Fibroblast of skin of right quadriceps (primary cell): ENCODE measurements around the gene FABP7.

ENCODE experiments used
- DNase-seq: peaks from one replicate; pipeline ENCODE4 v3.0.0-alpha.2; 2013

The FABP7 gene

DNA sequence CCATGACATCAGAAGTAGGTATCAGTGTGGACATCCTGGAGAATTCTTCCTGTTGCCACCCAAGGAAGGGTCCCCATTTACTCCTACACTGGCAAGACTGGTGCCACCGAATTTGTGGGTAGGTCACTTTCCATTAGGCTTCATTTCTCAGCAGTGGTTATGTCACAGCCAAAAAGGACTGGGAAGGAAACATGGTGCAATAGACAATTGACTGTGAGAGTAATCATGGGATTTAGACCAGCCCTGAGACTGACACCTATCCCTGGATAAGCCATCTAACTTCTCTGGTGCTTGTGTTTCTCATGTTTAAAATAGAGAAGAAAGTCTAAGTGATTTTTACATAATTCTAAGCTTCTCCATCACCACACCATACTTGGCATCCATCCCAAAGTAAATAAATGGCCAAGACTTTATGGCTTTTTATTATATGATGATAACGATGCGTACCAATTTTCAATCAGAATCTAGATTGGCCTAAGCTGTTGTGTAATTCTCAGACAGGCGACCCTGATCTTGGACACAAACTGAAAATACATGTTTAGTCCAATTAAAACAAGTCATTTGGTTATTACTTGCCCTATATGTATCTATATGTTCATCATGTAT, 19.7 kb downstream of the FABP7 start:
- DNase-seq: no peak

DNA sequence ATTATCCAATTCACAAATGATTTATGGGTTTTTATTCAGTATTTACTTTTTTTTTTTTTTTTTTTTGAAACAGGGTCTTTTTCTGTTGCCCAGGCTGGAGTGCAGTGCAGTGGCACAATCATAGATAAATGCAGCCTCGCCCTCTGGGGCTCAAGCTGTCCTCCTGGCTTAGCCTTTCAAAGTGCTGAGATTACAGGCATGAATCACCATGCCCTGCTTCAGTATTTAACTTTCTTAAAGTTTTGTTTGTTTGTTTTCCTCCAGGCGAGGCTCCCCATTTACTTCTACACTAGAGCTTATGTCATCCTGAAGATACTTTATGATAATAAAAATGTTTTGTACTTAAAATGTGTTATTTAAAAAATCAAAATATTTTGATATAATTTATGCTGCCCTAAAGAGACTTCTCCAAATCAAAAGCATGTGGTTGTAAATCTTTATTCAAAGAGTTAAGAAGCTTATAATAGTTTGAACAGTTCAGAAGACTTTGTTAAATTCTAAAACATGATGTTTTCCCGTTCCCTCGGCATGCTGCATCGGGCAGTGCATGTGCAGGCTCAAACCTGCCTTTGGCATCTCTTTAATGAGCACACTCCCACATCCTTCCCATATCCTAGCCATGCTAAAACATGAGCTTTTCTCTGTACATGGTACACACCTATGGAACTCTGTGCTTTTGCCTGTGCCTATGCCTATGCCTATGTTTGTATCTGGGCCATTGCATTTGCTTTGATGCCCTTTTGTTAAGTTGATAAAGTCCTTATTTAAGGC, 20.6 kb downstream of the FABP7 start:
- no peak for DNase-seq

DNA sequence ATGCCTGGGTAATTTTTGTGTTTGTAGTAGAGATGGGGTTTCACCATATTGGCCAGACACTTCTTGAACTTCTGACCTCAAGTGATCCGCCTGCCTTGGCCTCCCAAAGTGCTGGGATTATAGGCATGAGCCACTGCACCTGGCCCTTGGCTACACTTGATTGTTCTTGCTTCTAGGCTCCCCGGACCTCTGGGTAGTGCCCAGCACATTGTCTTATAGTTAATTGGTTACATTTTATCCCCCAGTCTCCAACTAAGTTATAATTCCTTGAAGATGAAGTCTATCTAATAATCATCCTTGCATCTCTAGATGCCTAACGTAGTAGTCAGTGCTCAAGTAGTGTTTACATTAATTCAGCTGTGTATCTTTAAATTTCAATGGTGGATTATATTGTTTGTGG, 21.4 kb downstream of the FABP7 start:
- DNase-seq: no peak

DNA sequence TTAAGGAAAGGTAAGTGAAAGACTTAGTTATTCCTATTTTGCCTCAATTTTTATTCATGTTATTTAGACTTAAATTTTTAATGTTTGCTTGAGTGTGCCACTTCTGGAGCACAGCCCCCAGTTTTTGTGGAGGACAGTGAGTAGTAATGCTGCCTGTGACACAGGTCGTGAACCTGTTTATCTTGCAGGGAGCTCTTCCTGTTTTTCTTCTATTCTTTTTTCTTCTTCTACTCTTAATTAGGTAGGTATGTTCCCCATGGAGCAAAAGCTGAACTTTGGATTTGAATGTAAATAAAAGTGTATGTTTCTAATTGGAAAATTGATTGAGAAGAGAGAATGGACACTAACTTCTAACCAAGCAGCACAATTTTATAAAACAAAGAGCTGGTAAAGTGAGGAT, 21.9 kb downstream of the FABP7 start:
- no peak for DNase-seq

DNA sequence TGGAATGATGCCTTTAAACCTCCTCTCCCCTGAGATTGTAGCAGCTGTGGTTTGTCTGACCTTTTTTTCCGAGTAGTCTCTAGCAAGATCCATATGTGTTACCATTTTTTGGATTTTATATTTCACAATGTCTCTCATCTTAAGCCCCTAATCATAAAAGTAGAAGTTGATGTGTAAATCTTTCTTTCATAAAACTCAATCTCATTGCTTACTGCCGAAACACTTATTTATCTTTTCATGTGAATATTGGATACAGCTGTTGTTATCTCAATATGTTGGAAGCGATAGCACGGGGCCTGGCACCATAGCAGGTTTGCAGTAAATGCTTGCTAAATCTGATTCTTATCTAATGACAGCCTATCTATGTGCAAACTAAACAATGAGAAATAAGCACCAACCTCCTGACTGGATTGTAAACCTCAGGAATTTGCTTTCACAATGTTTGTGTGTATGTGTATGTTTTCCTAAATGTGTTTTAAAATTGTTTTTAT, 23.7 kb downstream of the FABP7 start:
- peak; percentile 74 for DNase-seq

DNA sequence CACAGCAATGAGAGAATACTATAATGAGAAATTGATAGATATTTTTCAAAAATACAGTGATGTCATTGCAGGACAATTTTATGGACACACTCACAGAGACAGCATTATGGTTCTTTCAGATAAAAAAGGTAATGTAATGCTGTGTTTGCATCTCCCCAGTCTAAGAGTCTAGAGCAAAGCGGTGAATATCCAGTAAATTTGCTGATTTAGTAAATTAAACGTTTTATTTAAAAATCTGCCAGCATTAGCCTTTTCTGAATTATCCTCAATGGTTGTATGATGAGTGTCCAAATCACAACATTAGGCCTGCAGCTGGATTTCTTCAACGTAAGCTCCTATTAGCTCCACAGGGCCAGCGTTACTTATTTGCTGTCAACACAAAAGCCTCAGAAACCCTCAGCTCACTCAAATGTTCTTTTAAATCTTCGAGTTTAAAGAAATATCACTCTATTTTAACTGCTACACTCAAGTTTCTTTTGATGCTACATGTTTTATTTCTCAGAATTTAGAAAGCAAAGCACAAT, 25.5 kb downstream of the FABP7 start:
- no peak for DNase-seq

DNA sequence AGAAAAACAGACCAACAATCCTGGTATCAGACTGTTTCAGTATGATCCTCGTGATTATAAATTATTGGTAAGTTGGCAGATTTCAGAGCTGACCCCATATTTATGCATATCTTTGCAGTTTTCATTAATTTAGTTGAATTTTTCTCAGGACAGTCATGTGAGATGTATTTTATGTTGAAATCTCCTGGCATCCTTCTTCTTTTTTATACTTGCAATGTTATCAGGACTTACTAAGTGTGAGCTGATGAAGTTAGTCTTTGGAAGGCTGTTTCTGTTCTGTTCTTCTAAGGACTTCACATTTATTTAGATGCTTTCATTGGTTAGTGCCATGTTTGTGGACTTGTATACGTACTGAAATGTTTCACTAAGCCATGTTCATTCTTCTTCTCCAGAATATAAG, 26.8 kb downstream of the FABP7 start:
- DNase-seq: no peak

DNA sequence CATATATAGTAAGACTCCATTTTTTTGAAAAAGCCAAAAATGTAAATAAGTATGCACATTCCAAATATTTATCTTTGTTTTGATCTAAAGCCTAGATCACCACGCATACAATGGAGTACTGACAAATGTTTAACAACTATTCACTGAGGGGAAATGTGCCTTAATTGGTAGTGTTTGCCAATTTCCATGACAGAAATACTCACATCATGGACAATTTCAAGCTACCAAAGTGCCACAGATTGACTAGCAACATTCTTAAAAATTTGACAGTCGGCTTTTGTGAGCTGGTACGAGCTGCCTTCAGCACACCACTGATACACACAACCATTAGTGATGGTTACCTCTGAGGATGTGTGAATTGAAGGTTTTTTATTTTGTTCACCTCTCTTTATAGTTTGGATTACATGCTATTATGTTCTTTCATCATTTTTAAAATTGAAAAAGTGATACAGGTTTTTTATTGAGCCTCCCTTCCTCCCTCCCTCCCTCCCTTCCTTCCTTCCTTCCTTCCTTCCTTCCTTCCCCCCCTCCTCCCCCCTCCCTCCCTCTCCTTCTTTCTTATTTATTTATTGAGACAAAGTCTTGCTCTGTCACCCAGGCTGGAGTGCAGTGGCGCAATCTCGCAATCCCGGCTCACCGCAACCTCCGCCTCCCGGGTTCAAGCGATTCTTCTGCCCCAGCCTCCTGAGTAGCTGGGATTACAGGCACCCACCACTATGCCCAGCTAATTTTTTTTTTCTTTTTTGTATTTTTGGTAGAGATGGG, 28.8 kb downstream of the FABP7 start:
- DNase-seq: no peak

DNA sequence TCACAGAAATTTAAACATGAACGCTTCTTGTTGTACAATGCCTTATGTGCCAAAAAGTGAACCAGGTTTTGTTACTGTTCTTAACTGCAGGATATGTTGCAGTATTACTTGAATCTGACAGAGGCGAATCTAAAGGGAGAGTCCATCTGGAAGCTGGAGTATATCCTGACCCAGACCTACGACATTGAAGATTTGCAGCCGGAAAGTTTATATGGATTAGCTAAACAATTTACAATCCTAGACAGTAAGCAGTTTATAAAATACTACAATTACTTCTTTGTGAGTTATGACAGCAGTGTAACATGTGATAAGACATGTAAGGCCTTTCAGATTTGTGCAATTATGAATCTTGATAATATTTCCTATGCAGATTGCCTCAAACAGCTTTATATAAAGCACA, 29.5 kb downstream of the FABP7 start:
- DNase-seq: no peak

DNA sequence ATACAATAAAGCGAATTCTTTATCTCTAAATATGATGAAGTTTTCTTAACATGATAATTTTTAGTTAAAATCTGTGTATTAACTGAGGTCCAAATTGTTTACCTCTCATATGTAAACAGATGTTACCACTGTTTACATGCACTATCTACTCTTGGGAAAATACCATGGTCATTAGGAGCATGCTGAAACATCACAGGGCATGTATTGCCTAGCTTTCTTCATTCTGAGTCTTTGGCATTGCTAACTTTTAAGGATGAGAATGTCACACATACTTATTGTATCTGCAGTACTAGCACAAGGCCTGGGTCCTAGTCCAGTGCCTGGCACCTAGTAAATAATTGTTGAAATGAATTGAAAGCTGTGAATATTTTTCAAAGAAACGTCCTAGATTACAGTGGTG, 30.2 kb downstream of the FABP7 start:
- no peak for DNase-seq

DNA sequence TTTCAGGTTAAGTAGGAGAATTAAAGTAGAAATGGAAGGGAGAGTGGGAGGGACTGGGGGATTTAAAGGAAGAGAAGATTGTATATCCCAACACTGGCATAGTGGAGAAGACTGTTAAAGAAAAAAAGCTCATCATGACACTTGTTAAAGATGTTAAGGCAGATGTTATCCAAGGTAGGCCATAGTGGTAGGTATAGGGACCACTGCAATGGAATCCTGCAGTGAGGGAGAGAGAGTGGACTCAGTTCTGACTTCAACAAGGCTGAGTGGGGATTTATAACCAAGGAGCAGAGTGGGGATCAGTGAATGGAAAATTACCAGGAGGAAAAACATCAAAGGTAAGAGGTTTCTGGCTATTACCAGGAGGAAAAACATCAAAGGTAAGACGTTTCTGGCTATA, 30.7 kb downstream of the FABP7 start:
- no peak for DNase-seq

DNA sequence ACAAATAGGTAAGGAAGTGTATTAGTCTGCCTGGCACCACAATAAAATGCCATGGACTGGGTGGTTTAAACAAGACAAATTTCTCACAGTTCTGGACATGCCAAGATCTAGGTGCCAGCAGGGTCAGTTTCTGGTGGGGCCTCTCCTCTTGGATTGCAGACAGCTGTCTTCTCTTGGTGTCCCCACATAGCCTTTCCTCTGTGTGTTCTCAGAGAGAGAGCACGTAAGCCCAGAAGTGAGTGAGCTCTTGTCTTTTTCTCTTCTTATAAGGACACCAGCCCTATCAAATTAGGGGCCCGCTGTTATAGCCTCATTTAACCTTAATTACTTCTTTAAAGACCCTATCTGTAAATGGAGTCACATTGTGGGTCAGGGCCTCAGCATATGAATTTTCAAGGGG, 37.8 kb downstream of the FABP7 start:
- no peak for DNase-seq

DNA sequence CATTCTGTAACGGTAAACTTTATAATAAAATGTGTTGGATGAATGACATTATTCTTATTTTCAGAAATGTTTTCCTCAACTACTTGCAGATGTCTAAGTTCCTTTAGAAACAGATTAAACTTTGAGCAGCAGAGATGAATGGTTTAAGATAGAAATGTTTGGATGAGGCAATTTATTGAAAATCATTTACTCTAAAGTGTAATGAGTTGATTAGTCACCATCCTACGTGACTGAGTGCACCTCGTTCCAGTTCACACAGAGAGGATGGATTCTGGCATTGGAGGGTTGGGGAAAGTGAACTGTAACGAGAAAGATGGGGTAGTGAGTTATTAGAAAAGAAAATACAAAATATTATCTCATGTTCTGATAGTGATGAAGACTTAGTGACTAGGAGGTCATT, 38.2 kb downstream of the FABP7 start:
- peak; percentile 39 for DNase-seq

DNA sequence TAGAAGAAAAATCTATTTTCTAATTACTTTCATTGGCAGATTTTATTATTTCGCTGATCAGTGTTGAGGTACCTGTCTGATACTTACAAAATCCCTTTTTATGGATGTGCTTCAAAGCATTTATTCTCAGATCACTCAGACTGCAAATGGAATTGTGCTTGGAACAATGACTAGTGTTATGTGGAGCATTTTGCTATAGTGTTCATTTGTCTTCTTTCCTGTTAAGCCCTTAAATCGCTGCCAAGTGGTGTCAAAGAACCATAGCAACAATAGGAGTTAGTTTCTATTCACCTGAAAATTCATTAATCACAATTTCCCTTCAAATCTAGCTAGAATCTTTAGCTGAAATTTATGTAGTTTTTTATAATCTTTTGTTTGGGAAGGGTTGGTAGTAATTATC, 39.4 kb downstream of the FABP7 start:
- no peak for DNase-seq

DNA sequence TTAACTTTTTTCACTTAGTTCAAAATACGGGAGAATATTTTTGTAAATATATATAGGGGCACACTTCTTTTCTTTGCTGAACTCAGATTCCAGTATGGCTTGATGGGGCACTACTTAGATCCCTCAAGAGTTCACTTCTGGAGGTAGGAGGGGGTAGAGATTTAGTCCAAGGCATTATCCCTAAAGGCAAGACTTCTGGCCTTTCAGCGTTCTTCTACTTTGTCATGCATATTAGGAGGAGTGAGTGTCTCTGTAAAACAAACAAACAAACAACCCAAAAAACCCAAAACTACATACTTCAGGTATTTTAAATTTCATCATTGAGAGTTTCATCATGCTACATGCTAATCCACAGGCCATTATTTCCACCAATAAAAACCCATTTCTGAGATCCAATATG, 41.6 kb downstream of the FABP7 start:
- no peak for DNase-seq

DNA sequence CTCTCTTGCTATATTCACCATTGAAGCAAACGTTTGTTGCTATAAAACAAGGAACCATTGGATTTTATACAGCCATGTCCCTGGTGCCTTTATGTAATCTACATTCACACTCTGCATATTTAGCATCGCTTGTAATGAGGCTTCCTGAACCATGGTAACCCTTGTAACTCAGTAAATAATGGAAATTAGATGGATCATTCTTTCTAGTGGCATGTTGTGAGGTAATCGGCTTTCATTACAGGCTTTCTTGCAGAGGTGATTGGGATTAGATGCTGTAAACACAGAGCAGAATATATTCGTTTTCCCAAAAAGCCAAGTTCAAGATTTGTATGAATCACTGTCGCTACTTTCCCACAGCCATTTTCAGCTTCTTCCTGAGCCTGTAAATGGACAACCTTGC, 45.6 kb downstream of the FABP7 start:
- DNase-seq: no peak

DNA sequence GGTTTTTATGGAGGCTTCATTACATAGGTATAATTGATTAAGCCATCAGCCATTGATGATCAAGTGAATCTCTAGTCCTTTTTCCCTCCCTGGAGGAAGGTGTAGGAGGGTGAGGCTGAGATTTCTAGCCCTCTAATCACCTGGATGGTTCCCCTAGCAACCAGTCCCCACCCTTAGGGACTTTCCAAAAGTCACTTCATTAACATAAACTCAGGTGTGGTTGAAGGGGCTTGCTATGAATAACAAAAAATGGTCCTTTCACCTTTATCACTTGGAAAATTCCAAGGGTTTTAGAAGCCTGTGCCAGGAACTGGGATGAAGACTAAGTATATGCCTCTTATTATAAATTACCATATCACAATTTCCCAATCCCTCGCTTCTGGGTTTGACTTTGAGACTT, 49.9 kb downstream of the FABP7 start:
- no peak for DNase-seq

DNA sequence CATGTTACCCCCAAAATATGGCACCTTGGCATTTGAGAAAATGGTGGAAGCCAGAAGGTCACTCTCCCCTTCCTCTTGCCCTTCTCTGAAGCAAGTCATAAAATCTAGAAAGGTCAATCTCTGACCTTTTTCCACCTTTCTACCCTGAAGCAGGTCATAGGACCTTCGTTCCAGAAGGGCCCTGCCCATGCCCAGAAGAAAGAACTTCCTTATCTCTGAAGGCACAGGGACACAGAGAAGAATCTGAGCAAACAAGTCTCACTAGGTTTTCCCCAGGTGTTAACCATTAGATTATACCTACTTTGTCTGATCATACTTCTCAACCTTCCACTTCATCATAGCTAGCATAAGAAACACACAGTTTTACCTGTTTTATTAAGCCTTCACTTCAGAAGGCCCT, 52.0 kb downstream of the FABP7 start:
- no peak for DNase-seq

DNA sequence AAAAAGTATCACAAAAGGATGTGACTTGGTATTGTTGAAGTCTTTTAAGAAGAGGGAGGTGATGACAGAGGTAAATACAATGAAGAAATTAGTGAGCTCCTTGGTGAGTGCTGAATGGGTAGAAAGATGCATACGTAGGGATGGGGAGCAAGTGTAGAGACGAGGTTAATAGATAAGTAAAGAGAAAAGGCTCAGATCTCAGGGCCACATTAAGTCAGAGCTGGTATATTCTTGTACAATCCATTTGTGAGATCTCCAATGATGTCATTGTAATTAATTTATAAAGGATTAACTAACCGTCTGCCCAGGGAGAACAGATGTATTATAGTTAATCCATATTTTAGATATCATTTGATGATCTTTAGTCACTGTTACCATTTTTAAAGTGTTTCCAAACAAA, 52.9 kb downstream of the FABP7 start:
- DNase-seq: no peak

DNA sequence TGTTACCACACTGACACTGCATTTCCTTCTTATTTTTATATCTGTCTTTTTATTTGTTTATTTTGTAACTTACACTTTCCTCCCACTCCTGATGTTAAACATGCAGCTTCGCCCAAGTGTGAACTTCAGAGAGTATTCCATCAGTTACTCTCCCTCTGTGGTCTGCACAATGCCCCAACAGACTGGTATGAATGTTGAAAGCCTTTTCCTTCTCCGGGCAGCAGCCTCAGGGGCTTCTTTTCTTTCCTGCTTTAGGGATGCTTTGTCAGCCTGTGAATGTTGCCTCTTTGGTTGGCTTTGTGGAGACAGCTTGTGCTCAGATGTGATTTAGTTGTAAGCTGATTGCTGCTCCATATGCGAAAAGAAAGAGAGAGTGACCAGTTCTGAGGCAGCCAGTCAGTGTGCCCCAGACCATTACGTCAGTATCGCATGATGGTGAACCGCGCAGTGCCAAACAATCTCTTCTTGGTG, 53.5 kb downstream of the FABP7 start:
- no peak for DNase-seq
